Stimulated activated CD4-positive, alpha-beta T cell treated with anti-CD3 and anti-CD28 coated beads, Interleukin-2, amount 100 ng/mL, for 48 hours (primary cell): ENCODE data around the gene CFAP61.
"Not testable (repeated sequence)": the region's sequence is repeated elsewhere in the genome, so short reads cannot be mapped to it uniquely, and the experiment has no call there.

ENCODE experiments used
- DNase-seq, 2 donors: peaks; one replicate each; pipeline ENCODE4 v3.0.0-alpha.2; 2020

The CFAP61 gene

DNA sequence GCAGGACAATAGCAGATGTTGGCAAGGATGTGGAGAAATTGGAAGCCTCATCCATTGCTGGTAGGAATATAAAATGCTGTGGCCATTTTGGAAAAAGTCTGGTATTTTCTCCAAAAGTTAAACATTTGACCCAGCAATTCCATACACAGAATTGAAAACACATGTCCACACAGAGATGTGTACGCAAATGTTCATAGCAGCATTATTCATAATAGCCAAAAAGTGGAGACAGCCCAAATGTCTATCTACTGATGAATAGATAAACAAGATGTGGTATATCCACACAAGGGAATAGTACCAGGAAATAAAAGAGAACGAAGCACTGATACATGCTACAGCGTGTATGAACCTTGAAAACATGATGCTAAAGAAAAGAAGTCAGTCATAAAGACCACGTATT lies 40.5 kb downstream of the CFAP61 start:
- no peak for DNase-seq

DNA sequence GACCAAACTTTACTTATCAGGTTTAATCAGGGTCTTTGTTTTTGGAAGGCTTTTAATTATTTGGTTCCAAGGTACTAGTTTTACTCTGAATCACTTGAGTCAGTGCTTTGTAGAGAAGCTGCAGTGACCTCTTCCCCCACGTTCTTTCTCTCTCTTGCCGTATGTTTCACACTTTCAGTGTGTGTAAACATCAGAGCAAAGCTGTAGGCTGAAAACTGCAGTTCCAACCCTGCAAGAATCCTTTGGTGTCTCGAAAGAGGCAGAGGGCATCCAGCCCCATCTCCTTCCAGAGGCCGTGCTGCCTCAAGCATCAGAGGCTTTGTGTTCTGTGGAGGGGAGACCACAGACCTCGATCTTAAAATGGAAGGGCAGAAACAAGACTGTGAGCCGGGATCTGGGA lies 42.1 kb downstream of the CFAP61 start:
- no peak for DNase-seq

DNA sequence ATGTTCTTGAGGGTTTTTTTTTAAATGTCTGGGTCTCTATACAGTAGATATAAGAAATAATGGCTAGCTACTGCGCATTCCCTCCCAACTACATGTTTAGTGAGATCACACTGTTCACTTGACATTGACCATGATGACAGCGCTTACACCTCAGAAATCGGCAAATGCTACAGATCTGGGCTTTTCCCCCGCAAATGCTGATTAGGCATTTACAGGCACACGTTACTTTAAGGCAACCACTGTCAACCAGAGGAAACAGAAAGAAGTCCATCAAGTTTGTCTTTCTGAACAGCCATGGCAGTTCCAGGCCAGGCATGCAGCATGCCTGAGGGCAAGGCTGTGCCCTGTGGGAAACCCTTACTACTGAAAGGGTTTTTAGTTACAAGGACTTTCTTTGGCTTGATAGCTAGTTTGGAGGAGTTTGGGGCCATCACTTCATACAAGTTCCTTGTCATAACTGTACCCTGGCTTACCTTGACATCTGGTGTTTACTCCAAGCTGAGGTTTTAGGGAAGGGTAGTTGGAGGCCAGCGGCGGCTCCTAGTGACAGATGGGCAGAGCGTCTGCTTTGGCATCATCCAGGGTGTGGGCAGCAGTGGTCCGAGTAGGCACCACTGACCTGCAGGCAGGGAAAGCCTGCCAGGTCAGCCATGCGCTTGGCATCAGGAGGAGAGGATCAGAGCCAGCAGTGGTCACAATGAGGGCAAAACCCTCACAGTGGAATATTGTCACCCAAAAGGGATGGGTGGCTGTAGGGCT lies 43.0 kb downstream of the CFAP61 start:
- no peak for DNase-seq

DNA sequence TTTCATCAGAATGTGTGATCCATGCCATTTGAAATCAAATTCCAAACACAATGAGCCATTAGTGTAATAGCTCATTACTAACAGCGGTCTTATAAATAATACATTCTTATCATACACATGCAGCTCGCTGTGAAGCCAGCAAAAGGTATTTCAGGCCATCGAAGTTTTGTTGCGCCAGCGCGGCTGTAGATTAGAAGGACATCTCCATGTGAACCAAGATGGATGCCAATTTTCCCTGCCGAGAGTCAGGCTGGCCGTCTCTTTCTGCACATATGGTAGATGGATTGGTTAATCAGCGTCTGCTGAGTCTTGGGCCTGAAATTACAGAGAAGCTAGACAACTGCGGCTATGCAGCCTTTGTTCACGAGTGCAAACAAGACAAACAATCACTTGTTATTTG lies 44.1 kb downstream of the CFAP61 start:
- no peak for DNase-seq

DNA sequence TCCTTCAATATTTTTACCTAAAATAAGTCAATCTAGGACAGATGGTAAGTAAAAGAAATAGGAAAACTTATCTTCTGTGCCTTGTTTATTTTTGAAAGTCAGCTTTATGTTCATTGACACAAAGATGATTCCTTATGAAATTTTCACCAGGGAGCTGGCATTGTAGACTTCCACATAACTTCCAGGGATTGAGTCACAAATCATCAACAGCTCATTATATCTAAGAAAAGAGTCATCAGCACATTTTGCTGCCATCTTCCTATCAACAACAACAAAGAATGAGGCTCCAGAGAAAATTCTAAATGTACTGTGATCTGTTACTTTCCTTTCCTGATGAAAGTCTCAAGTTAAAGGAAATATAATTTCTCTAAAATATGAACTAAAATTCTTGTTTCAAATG lies 48.5 kb downstream of the CFAP61 start:
- no peak for DNase-seq

DNA sequence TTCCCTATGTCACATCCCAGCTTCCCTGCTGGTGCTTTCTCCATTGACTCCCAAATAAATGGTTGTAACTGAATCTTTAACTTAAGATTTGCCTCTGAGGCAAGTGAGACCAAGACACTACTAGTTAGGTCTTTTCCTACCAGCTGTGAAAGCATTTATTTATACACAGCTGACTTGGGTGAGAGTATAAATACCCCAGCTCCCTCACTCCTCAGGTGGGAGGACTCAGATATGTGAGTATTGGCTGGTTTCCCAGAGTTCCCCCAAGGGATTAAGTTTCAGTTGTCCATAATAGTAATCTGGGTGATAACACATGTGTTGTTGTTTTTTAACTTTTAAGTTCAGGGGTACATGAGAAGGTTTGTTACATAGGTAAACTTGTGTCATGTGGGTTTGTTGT lies 49.8 kb downstream of the CFAP61 start:
- no peak for DNase-seq

DNA sequence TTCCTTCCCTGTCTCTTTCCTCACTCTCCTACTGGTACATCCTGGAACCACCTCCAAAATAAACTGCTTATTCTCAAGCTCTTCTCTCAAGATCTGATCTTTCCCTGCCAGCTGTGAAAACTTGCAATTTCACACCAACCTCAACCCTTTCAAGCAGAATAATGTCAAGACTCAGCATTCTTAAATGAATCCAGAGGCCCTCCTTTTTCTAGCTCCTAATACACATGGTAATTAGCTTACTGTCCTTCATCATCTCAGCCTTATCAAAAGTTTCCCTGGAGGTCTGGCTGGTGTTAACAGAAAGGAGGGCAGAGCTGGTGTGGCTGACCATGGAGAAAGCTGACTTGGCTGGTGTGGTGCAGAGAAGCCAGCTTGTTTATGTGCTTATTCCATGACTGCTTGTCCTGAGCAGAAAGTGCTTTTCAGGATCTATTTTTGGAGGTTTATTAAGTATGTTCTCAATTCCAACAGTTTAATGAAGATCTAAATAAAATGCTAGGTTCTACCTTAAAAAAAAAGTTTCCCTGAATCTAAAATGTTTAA lies 50.5 kb downstream of the CFAP61 start:
- no peak for DNase-seq

DNA sequence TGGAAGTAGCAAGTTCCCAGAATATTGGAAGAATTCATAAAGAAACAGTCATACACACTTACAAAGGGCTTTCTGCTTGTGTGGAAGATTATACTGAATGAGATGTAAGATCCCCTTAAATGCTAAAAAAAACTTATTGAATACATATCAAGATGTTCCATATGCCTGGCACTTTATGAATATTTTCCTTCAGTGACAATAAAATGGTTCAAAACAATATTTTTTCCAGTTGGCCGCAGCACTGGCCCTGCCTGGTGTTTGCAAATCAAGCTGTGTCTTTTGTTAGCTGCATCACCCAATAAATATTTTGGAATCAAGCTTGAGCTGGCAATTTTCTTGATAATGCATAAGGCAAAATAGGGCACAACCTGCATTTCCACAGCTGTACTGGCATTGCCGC lies 51.2 kb downstream of the CFAP61 start:
- no peak for DNase-seq

DNA sequence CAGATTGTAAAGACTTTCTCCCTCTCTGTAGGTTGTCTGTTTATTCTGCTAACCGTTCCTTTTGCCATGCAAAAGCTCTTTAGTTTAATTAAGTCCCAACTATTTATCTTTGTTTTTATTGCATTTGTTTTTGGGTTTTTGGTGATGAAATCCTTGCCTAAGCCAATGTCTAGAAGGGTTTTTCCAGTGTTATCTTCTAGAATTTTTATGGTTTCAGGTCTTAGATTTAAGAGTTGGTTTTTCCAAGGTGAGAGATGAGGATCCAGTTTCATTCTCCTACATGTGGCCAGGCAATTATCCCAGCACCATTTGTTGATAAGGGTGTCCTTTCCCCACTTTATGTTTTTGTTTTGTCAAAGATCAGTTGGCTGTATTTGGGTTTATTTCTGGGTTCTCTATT lies 70.9 kb downstream of the CFAP61 start:
- DNase-seq = not testable (repeated sequence)

DNA sequence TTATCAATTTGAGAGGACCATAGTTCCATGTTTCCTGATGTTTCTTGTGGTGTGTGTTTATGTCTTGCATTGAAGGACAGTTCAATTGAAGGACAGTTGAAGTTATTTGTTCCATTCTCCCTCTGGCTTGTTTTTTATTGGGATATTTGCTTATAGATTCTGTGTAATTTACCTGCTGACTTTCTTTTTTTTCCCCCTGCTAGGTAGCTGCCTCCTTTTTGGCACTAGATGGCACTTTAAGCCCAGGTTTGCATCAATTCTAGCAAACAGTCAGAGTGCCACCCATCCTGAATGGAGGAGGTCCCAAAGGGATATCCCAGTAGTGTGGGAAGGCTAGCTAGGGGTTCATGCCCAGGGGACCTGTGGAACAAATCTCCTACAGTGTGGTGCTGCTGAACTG lies 78.1 kb downstream of the CFAP61 start:
- DNase-seq = no peak

DNA sequence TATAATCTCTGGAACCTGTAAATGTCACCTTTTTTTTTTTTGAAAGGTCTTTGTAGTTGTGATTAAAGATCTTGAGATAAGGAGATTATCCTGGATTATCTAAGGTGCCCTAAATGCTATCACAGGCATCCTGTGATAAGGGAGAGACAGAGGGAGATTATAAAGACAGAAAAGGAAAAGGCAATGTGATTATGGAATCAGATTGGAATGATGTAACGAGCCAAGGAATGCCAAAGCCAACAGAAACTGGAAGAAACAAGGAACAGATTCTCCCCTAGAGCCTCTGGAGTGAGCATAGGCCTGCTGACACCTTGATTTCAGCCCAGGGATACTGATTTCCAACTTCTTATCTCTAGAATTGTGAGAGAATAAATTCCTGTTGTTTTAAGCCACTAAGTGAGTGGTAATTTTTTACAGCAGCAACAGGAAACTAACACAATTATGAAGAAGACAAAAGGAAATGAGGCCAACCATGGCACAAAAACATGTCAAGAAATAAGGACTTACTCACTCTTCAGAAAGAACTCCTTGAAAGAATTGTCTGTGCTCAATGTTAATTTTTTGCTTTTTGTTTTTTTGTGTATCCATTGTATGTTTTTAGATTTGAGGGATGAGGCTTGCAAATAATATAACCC lies 82.7 kb downstream of the CFAP61 start:
- DNase-seq = no peak

DNA sequence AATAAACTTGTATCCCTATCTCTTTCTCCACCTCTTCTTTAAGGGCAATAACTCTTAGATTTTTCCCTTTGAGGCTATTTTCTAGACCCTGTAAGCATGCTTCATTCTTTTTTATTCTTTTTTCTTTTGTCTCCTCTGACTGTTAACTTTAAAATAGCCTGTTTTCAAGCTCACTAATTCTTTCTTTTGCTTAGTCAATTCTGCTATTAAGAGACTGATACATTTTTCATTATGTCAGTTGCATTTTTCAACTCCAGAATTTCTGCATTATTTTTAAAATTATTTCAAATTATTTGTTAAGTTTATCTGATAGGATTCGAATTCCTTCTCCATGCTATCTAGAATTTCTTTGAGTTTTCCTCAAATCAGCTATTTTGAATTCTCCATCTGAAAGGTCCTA lies 84.0 kb downstream of the CFAP61 start:
- DNase-seq = no peak

DNA sequence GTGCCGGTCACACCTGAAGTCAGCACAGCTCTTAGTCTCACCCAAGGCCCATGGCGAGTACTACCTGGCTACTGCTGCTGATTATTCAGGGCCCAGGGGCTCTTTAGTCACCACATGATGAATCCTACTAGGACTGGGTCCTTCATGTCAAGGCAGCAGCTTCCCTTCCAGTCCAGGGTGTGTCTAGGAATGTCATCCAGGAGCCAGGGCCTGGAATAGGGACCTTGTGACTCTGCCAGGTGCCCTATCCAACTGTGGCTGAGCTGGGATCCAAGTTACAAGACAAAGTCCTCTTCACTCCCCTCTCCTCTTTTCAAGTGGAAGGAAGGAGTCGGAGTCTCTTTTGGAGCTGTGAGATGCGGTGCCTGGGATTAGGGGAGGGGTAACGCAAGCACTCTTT lies 85.5 kb downstream of the CFAP61 start:
- DNase-seq = no peak

DNA sequence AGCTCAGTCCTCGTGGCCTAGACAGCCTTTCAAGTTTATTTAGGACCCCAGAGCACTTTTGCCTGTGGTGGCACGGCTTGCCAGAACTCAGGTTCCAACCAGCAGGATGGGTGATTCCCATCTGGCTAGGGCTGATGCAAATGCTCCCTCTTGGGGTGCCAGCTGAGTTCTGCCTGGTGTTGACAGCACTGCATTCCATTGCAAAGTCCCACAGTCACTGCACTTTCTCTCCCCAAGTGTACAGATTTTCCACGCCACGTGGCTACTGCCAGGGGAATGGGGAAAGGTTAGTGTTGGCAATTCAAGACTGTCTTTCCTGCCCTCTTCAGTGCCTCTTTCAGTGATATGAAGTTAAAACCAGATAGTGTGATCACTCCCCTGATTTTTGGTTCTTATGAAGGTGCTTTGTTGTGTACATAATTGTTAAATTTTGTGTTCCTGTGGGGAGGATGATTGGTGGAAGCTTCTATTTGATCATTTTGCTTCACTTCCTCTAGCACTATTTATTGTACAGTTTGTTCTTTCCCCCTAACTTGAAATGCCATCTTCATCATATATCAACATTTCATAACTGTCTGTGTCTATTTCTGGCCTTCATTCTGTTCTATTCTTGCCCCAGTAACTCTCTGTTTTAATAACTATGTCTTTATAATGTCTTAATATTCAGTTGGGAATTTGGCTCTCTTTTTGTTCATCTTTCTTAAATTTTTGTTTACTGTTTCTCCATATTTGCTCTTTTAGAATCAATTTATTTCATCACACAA lies 86.2 kb downstream of the CFAP61 start:
- no peak for DNase-seq

DNA sequence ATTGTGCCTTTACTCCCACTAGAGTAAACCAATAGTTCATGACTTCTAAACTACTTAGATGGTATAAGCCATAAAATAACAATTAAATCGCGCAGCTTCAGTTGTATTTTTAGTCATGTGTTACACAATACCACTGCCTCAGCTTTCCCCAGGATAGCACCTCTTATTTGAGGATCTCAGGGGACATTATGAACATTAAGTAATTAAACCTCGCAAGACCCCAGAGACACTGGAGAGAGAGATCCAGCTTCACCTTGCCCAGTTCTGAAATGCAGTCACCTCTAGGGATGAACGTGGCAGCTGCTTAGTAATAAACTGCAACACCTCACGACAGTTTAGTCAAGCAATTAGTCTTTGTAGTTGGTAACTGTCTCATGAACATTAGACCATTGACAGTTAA lies 87.1 kb downstream of the CFAP61 start:
- no peak for DNase-seq

DNA sequence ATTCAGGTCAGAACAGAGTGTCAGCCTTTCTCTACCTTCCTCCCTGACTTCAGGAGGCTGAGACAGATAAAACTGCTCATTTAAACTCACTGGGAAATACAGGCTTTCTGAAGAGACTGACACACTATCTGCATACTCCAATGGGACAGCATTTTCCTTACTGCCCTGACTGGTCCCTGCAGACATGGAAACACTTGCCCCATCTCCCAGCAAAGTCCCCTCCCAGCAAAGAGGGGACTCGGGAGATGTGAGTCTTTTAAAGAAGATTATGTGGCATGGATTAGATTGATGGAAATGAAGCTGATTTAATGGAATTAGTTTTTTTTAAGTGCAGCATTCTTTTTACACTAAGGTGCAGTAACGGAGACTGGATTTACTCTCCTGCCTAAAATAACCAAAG lies 90.8 kb downstream of the CFAP61 start:
- no peak for DNase-seq

DNA sequence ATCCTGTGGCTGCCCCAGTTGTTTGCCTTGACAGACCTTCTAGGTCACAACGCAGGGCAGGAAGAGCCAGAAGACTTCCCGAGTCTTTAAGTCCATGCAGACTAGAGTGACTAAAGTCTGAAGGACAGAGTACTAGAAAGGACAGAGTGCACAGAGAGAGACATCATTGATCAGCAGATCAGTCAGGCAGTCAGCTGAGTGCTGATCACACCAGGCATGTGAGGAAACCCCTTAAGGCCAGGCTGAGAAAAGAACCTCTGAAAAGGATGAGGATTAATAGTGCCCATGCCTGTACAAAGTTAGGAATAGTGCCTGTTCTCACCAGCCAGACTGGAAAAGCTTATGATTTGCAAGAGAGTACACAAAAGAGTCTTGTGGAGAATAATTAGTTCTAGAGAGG lies 91.3 kb downstream of the CFAP61 start:
- no peak for DNase-seq

DNA sequence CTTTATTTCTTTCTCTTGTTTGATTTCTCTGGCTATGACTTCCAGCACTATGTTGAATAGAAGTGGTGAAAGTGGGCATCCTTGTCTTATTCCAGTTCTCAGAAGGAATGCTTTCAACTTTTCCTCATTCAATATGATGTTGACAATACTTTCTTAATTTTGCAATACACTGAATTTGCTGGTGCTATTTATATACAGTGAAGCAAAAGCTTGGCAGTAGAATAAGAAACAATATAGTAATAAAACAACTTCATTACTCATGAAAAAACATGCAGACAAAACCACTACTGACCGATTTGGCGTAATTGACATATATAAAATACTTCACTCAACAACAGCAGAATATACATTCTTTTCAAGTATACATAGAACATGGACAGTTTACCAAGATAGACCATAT lies 96.4 kb downstream of the CFAP61 start:
- DNase-seq = no peak

DNA sequence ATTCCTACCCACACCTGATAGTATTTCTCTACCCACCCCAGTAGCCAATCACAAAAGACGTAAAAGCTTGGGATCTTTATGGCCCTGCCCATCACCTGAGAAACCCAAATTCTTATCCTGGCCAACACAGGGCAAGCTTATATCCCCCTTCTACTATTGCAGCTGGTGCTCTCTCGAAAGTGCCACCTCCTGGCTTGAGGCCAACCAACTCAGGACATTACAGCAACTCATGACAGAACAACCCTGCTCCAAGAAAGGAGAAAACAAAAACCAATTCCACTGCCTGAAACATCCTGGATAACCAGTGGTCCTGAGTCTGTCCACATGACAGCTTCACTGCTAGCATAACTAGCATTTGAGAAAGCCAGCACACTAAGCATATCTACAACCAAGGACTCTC lies 97.9 kb downstream of the CFAP61 start:
- no peak for DNase-seq

DNA sequence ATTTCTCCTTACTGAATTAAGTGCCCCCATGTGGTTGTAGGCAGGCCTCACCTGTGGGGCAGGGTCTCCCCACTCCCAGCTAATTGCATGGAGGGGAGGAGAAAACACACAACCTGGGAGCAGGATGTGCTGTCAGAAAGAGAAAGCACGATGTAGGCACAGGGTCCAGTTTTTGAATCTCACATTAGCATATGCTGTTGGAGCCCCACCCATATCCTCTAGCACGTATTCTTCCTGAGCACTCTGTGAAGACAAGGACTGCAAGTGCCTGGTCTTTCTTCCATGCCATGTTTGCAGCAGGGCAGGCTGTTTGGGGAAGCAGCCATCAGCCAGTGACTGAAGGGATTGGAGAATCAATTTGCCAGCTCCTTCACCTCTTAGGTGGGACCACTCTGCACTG lies 108.2 kb downstream of the CFAP61 start:
- DNase-seq = no peak

DNA sequence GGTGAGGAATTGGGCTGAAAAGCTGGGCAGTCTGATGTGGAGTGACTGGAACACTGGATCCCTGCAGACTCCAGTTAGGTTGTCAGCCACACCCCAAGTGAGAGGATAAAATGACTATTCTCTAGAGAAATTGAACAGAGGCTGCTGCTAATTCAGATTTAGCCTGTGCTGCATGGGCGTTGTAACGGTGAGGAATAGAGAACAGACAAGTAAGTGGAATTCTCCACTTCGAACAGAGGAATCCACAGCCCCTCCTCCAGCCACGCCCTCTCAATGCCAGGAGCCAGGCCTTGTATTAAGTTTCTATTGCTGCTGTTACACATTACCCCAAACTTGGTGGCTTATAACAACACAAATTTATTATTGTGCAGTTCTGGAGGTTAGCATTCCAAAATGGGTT lies 109.3 kb downstream of the CFAP61 start:
- DNase-seq = no peak

DNA sequence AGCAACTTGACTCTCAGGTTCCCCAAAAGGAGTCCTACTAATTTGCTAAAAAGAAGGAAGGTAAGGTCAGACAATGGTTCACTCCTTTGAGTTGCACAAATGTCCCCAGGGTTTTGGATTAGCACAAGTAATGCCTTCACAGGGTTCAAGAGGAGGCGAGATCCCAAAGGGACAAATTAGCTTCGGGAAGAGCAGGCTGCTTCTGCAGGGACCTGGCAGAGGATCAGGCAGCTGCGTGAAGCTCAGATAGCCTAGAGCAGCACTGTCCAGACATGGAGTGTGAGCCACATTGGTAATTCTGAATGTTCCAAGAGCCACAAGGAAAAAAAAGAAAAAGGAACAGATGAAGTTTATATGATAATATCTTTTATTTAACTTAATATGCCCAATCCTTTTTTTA lies 115.4 kb downstream of the CFAP61 start:
- no peak for DNase-seq

DNA sequence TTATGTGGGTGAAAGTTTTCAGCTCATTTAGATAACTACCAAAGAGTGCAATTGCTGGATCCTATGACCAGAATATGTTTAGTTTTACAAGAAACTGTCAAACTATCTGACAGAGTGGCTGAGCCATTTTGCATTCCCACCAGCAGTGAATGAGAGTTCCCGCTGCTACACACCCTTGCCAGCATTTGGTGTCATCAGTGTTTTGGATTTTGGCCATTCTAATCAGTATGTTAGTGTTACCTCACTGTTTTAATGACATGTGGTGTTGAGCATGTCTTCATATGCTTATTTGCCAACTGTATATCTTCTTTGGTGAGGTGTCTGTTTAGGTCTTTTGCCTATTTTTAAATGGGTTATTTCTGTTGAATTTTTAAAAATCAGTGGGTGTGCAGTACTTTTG lies 120.9 kb downstream of the CFAP61 start:
- no peak for DNase-seq
